Fibroblast of skin of right biceps (primary cell): Measurements from ENCODE around the gene SYNCRIP.
A peak's percentile ranks its signal among the peaks of the same experiment; 100 is the strongest.
"Not testable (repeated sequence)": the region's sequence is repeated elsewhere in the genome, so short reads cannot be mapped to it uniquely, and the experiment has no call there.

Experiments used
- DNase-seq: peaks from one replicate; pipeline ENCODE4 v3.0.0-alpha.2; 2013

SYNCRIP gene

DNA sequence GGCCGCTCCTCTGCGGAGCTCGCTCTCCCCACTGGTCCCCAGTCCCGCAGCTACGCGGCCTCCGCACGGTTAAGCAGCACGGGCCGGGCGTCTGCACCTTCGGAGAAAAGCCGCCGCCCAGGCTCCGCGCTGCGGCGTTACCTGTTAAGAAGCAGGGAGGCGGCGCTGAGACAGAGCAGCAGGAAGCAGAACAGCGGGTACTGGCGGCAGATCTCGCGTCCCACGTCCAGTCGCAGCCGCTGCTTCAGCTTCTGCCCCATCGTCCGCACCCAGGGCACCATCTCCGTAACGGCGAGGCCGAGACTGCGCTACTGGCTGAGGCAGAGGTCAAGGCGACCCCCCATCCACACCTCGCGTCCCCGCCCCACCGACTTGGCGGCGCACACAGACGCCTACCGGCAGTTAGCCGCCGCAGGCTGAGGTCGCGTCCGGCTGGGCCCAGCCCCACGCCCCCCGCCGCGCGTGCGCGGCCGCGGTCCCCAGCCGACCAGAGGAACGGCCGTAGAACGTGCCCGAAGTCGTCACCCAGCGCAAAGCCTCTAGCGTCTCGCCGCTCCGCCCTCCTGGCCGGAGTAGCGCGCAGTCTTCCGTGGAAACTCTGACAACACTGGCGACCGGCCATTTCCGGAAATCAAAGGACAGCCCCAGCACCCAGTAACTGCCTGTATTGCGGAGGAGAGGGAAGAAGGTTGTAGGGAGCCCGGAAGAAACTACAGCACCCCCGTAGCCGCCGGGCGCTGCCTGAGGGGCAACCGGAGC lies 49.1 kb downstream of the SYNCRIP start, which contains the start of gene SNX14:
SNX14 (minus strand) TSS at position 421 of the 759 bp plus-strand sequence; CDS start at position 281, 140 bp downstream.
- peak; percentile 94 for DNase-seq

DNA sequence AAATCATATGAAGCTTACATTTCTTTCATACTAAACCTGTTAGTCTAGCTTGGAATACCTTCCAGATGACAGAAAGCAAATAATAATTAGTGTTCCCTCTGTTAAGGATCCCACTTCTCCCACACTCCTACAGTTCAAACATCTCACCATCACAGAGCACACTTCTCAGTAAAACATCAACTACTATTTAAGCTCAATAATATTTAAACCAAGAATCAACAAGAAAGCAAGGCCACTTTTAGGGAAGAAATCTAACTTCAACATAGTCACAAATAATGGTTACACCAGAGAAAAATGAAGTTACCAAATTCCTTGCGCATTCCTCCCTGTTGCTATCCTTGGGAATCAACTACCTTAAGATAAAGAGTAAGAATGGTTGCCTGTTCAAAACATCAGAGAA lies 50.7 kb downstream of the SYNCRIP start:
- no peak for DNase-seq

DNA sequence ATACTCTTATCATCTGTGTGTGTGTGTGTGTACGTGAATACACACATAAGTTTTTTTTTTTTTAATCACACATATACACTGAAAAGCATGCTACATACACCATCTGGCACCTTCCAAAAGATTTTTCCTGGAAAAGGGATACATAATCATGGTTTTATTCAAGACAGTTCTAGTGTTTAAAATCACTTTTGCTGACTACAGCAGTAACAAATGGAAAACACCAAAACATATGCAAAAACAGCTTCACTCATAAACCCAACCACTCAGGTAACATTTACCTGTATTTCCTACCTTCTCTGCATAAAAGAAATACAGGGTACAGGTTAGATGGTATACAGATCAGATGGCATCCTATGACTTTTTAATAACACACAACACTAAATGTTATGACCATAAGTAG lies 51.5 kb downstream of the SYNCRIP start:
- no peak for DNase-seq

- no peak for DNase-seq
These were observed 56.9 kb downstream of the SYNCRIP start for GRCh38 chr6:85585741-85586140.

- not testable (repeated sequence) for DNase-seq
These were observed 59.9 kb downstream of the SYNCRIP start for GRCh38 chr6:85582832-85583231.

DNA sequence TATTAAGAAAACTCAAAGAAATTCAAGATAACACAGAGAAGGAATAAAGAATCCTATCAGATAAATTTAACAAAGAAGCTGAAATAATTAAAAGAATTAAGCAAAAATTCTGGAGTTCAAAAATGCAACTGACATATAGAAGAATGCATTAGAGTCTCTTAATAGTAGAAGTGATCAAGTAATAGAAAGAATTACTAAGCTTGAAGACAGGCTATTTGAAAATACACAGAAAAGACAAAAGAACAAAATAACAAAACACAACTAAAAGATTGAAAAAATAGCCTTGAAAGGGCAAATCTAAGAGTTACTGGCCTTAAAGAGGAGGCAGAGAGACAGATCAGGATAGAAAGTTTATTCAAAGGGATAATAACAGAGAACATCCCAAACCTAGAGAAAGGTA lies 61.1 kb downstream of the SYNCRIP start:
- DNase-seq = no peak

DNA sequence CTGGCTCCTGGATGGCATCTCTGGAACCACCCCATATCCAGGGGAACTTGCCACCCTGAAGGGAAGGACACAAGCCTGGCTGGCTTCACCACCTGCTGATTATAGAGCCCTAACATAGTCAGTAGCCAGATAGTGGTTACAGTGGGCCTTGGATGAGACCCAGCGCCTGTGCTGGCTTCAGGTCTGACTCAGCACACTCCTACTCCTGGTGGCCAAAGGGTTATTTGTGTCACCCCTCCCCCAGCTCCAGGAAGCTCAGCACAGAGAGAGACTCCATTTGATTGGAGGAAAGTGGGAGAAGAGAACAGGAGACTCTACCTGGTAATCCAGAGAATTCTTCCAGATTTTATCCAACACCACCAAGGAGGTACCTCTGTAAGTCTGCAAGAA lies 61.8 kb downstream of the SYNCRIP start:
- DNase-seq = peak; percentile 48

GRCh38 chr6:85580118-85580877 lies 62.4 kb downstream of the SYNCRIP start:
- no peak for DNase-seq

GRCh38 chr6:85579581-85579980 lies 63.1 kb downstream of the SYNCRIP start:
- no peak for DNase-seq

DNA sequence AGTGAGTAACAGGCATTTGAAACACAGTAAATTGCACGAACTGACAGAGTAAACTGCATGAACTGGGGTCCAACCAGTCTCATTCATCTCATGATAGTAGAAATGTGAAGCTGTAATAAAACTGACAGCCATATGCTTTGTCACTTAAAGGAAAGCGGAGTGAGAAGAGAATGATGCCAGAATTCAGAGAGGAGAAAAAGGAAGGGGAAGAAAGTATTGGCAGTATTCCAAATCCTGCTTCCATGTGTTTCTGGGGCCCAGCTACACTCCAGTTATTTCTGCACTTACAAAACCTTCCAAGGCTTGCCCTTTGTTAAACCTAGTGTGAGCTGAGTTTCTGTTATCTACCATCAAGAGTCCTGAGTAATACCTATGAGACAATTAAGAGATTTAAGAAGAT lies 66.2 kb downstream of the SYNCRIP start:
- DNase-seq = peak; percentile 11

- DNase-seq = peak; percentile 75
These were observed 67.6 kb downstream of the SYNCRIP start for GRCh38 chr6:85574932-85575598.

- peak; percentile 46 for DNase-seq
These were observed 73.4 kb downstream of the SYNCRIP start for GRCh38 chr6:85569323-85569722.

GRCh38 chr6:85568411-85568810 lies 74.3 kb downstream of the SYNCRIP start:
- no peak for DNase-seq

DNA sequence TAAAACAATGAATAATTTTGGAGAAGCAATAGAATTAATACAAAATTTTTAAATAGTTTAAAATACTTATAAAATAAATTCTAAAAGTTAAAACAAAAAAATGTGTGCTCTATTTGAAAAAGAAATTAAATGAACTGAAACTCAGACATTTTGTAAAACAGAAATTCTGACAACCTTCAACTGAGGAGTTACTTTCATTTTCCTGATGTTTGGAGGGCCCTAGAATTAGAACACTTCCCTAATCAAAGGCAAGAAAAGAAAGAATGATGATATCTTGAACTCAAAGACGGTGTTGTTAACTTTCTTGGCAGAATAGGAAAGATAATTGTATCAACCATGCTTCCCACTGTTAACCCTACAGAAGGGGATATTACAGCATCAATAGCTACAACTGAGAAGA lies 77.0 kb downstream of the SYNCRIP start:
- DNase-seq = no peak

DNA sequence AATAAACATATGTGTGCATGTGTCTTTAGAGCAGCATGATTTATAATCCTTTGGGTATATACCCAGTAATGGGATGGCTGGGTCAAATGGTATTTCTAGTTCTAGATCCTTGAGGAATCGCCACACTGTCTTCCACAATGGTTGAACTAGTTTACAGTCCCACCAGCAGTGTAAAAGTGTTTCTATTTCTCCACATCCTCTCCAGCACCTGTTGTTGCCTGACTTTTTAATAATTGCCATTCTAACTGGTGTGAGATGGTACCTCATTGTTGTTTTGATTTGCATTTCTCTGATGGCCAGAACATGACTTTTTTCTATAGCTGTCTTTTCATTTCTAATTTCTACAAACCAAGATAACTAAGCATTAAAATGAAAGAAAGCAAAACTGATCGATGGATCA lies 78.5 kb downstream of the SYNCRIP start:
- not testable (repeated sequence) for DNase-seq
